Heart left ventricle (tissue), 16 donors: ENCODE measurements around the gene FAM53B. TPM values are rescaled to one million over a fixed set of nuclear protein-coding genes. Genes with fewer than 3 reads are reported as not detected.

Experiments
- ATAC-seq, 4 donors: fragments of 200-7000 bp; cut with Tn5 transposase; one replicate each; pipeline ENCODE4 v1.9.1; 2020 to 2022; ENCODE audit warnings: moderate library complexity in 4 of 4, mild to moderate bottlenecking in 3 of 4, moderate number of reproducible peaks in 1 of 4
- DNase-seq, 5 donors: peaks; one replicate each; pipeline ENCODE4 v3.0.0-alpha.2; 2020
- H3K27ac ChIP-seq, 12 donors: fragments of 200-600 bp; sonication (generic) in 4 of 12; one replicate each; pipeline versions ENCODE4 v1.5.0 to v1.8.0; 2016 to 2022; ENCODE audit warnings: mild to moderate bottlenecking in 2 of 12
- H3K27me3 ChIP-seq, 9 donors: fragments of 200-600 bp; sonication (generic) in 2 of 9; one replicate each; pipeline versions ENCODE4 v1.5.1 to v1.8.0; 2016 to 2022; ENCODE audit warnings: mild to moderate bottlenecking in 3 of 9
- H3K36me3 ChIP-seq, 9 donors: fragments of 200-600 bp; sonication (generic) in 2 of 9; one replicate each; pipeline versions ENCODE4 v1.5.0 to v1.8.0; 2018 to 2022; ENCODE audit warnings: mild to moderate bottlenecking in 2 of 9
- H3K4me1 ChIP-seq, 12 donors: fragments of 200-600 bp; sonication (generic) in 4 of 12; one replicate each; pipeline versions ENCODE4 v1.5.0 to v1.8.0; 2016 to 2022; ENCODE audit warnings: mild to moderate bottlenecking in 3 of 12
- H3K4me3 ChIP-seq, 12 donors: fragments of 200-600 bp; sonication (generic) in 4 of 12; one replicate each; pipeline versions ENCODE4 v1.5.0 to v1.8.0; 2017 to 2022; ENCODE audit warnings: mild to moderate bottlenecking in 9 of 12, moderate library complexity in 4 of 12
- H3K9me3 ChIP-seq, 12 donors: fragments of 200-600 bp; sonication (generic) in 4 of 12; one replicate each; pipeline versions ENCODE4 v1.5.0 to v1.8.0; 2016 to 2022; ENCODE audit warnings: mild to moderate bottlenecking in 1 of 12
- POLR2A ChIP-seq, 2 donors: fragments of 450-650 bp; IDR thresholded peaks; one replicate each; pipeline ENCODE4 v1.6.1; 2017; ENCODE audit warnings: antibody characterized with exemption in 2 of 2, mild to moderate bottlenecking in 2 of 2, moderate library complexity in 2 of 2
- WGBS, 4 donors: extraction: QIAGEN DNeasy Blood & Tissue Kit in 2 of 4; methylation state at CpG; one replicate each; pipeline versions ENCODE4 v1.1.5 to v1.1.7; 2013 to 2018; 5-methylcytosine and 5-hydroxymethylcytosine counted together
- intact Hi-C, 10 donors: fragments of 100-400 bp; cut with DNase I; formaldehyde crosslinking; loops; one replicate each; pipeline versions ENCODE4 v1.11.1 to v1.14.2; 2022
- polyA plus RNA-seq, 2 donors: library from polyadenylated mRNA; stranded (reverse); fragments of 200-250 nt; gene quantifications; one replicate each; pipeline ENCODE4 v1.2.3, GENCODE V29; 2013
- total RNA-seq, 9 donors: library from RNA; depleted of rRNA in 2 of 9; stranded (reverse); fragments of >200 nt in 2 of 9; fragmentation: NEBNext Ultra II Directional in 3 of 9; extraction: Animal tissue kit (Norgen Biotek cat#: 25700) in 3 of 9; gene quantifications; one replicate each; pipeline versions ENCODE4 v1.1.0 to v1.2.4, GENCODE V29; 2016 to 2023
- TF ChIP-seq, protein P1 (sequence below), 12 donors: fragments of 200-600 bp; sonication (generic) in 4 of 12; IDR thresholded peaks; one replicate each; pipeline versions ENCODE4 v1.5.0 to v1.8.0; 2018 to 2022; ENCODE audit warnings: antibody characterized with exemption in 12 of 12, mild to moderate bottlenecking in 5 of 12
- donor health status: ischemic (EF 13 %, LVEDD 7.1; RV severe dilation, severe dysfunction).
- donor health status: healthy with polysubstance abuse.
- donor health status: DM: no; HTN: yes; CAD: no.
- donor health status: DM: no; HTN: no; CAD: no.
- donor health status: ischemic (EF 25% LVEDD 6.9; RV normal size, moderate dysfunction).
- donor health status: ischemic (EF 25% LVEDD 5.7; RV mildly dilated, moderate dysfunction).
- donor health status: healthy.
- donor health status: DM: yes; HTN: yes; CAD: no.
- donor health status: ischemic (EF 35%, LVEDD 5.7; RV mildly dilated, moderate dysfunction).
- donor health status: nonischemic (EF 11% LVEDD 7.7; RV severe dilation, severe dysfunction).
- donor health status: DM: yes; HTN: yes; CAD: no.
- donor health status: PGD.
- donor health status: ischemic (EF 29% LVEDD 5.4; RV normal size, mild dysfunction).
- donor health status: nonischemic (EF 23%, LVEDD 6.1; RV moderate dilation, normal function).

The FAM53B gene
- total and polyA plus RNA-seq, 11 donors, result 23.7 to 57.7 (median 35.5) TPM

DNA sequence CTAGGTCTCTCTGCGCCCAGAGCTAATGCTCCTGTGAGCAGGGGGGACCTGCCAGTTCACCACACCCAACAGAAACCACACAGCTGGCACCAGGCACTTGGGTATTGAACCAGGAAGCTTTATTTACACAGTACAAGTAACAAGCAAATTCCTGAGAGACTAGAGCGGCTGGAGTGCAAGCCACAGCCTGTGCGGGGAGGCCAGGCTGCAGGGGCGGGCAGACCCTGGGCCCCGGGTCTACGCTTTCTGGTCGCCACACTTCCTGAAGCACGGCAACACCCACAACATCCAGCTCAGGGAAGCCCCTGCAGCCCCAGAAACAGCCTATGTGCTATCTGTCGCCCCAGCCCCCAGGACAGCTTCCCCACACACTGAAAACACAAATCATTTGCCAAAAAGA lies 125.0 kb downstream of the FAM53B start:
- WGBS, 4 donors, result 70 to 85% (median 77%) methylated on average over 8 to 9 of the region's 9 CpGs
- Histone ChIP-seq H3K36me3 (peaks cover 0 to 48% (median 5%) of the 10 kb centered on the region in 9 donors), H3K27me3 (no peaks in the 10 kb centered on the region), H3K9me3 (no peaks in the 10 kb centered on the region), H3K4me1 (peaks cover 0 to 71% (median 32%) of the 10 kb centered on the region in 12 donors), H3K27ac (no peak overlapping the region), H3K4me3 (no peak overlapping the region)
- no peak for TF ChIP-seq POLR2A (IDR thresholded peaks at IDR 0.05)
- TF ChIP-seq, protein P1, sequence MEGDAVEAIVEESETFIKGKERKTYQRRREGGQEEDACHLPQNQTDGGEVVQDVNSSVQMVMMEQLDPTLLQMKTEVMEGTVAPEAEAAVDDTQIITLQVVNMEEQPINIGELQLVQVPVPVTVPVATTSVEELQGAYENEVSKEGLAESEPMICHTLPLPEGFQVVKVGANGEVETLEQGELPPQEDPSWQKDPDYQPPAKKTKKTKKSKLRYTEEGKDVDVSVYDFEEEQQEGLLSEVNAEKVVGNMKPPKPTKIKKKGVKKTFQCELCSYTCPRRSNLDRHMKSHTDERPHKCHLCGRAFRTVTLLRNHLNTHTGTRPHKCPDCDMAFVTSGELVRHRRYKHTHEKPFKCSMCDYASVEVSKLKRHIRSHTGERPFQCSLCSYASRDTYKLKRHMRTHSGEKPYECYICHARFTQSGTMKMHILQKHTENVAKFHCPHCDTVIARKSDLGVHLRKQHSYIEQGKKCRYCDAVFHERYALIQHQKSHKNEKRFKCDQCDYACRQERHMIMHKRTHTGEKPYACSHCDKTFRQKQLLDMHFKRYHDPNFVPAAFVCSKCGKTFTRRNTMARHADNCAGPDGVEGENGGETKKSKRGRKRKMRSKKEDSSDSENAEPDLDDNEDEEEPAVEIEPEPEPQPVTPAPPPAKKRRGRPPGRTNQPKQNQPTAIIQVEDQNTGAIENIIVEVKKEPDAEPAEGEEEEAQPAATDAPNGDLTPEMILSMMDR (IDR thresholded peaks at IDR 0.05), result no peak
- DNase-seq (no peak), ATAC-seq (no peak)
- intact Hi-C loops, result loop anchor here in 2 of 10 donors (5.0 to 10.0 kb wide), 2 partner anchors 52 to 54 kb away; no protein-coding TSS in a partner anchor

DNA sequence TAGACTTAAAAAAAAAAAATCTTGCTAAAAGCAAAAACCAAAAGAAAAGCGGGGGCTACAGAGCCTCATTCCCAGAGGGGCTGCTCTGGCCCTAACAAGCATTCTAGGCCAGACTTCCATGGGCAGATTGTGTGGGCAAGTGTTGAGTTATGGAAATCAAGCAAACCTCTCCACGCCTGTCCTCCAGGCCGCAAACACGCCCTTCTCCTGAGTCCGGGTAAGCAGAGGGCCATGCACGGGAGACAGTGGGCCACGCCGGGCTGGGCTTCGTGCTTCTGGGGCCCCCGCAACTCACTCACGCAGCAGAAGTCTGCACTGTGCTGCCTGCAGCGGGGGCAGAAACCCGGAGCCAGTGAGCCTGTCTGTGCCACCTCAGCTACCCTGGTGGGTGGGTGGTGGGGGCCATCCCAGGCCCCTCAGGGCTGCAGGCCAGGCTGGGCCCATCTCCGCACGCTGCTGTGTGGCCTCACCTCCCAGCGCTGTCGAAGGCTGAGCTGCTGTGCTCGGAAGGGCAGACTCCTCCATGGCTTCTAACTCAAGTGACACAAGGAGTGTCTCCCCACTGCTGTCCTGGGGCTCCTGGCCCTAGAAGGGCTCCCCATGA lies 125.6 kb downstream of the FAM53B start:
- peak overlapping the region in 1 of 12 donors; percentile 18 for H3K27ac ChIP-seq
- H3K9me3 ChIP-seq, result no peaks in the 10 kb centered on the region
- TF ChIP-seq, protein P1 (IDR thresholded peaks at IDR 0.05), result no peak
- TF ChIP-seq POLR2A (IDR thresholded peaks at IDR 0.05), result no peak
- intact Hi-C loops, result loop anchor here in 2 of 10 donors (5.0 to 10.0 kb wide), 2 partner anchors 51 to 54 kb away; no protein-coding TSS in a partner anchor
- H3K4me3 ChIP-seq, result no peak overlapping the region
- DNase-seq (no peak), ATAC-seq (no peak)
- no peaks in the 10 kb centered on the region for H3K27me3 ChIP-seq
- peaks cover 0 to 73% (median 30%) of the 10 kb centered on the region in 12 donors for H3K4me1 ChIP-seq
- peaks cover 0 to 48% (median 5%) of the 10 kb centered on the region in 9 donors for H3K36me3 ChIP-seq
- 90 to 93% (median 92%) methylated on average over 8 to 18 of the region's 18 CpGs for WGBS, 4 donors

DNA sequence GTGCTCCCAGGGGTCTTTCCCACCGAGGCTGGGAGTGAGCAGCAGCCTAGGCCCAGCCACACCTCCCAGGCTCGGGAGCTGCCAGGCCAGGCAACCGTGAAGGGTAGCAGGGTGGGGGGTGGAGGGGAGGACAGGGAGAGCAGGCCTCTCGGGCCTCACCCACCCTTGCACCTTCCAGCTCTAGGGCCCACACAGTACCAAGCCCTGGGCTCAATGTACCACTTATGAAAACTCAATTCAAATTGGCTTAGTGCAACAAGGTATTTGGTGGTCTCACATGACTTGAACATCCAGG lies 127.4 kb downstream of the FAM53B start:
- TF ChIP-seq POLR2A (IDR thresholded peaks at IDR 0.05), result no peak
- TF ChIP-seq, protein P1 (IDR thresholded peaks at IDR 0.05), result no peak
- Histone ChIP-seq H3K4me1 (peaks cover 0 to 73% (median 27%) of the 10 kb centered on the region in 12 donors), H3K27ac (no peak overlapping the region), H3K27me3 (no peaks in the 10 kb centered on the region), H3K36me3 (peaks cover 0 to 33% (median 3%) of the 10 kb centered on the region in 9 donors), H3K9me3 (no peaks in the 10 kb centered on the region), H3K4me3 (no peak overlapping the region)
- intact Hi-C loops, result loop anchor here in 2 of 10 donors (5.0 to 10.0 kb wide), 2 partner anchors 49 to 52 kb away; no protein-coding TSS in a partner anchor
- no peak for ATAC-seq
- WGBS, 4 donors, result 65 to 83% (median 77%) methylated on average over 4 of the region's 4 CpGs
- DNase-seq, result no peak

DNA sequence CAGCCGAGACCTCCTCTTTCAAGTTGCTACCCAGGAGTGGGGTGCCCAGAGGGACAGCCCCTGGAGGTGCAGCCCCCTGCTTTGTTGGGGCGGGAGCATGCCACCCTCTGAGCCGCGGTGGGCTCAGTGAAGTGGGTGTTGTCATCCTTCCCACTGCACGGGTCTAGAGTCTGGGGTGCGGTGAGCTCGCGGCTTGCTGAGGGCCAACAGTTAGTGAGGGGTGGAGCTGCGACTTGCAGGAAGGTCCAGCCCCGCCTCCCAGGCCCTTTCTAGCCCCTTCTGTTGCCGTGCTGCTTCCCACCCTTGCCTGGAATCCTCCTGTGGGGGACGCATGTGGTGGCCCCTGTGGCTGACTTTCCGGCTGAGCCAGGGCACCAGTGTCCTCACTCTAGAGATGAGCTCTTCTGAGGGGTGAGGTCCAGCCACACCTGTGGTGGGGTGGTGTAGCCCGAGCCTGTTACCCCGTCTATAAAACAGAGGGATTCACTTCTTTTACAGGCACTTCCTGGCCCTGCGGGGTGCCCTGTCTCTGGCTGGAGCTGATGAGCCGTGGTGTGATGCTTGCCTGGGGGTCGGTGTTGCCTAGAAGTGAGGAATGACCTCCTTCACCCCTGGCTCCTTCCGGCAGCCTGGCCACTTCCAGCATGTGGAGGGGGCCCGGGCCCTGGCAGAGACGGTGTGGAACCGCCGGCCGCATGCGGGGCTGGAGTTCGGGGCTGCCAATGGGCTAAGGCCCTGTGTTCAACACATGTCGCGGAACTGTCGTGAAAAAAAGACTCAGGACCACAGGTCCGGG lies 127.9 kb downstream of the FAM53B start:
- no peak for DNase-seq
- no peaks in the 10 kb centered on the region for H3K27me3 ChIP-seq
- H3K4me1 ChIP-seq, result peaks cover 0 to 70% (median 22%) of the 10 kb centered on the region in 12 donors
- peaks cover 0 to 30% (median 3%) of the 10 kb centered on the region in 9 donors for H3K36me3 ChIP-seq
- no peak for ATAC-seq
- no peaks in the 10 kb centered on the region for H3K9me3 ChIP-seq
- intact Hi-C loops, result loop anchor here in 2 of 10 donors (5.0 to 10.0 kb wide), 2 partner anchors 49 to 51 kb away; no protein-coding TSS in a partner anchor
- no peak overlapping the region for H3K4me3 ChIP-seq
- H3K27ac ChIP-seq, result no peak overlapping the region
- TF ChIP-seq, protein P1 (IDR thresholded peaks at IDR 0.05), result no peak
- TF ChIP-seq POLR2A (IDR thresholded peaks at IDR 0.05), result no peak
- 91 to 94% (median 92%) methylated on average over 28 to 30 of the region's 30 CpGs for WGBS, 4 donors
